Osteoblast (primary cell): ENCODE results near the gene ATP6V1B1. TPM values are rescaled to one million over a fixed set of nuclear protein-coding genes. Genes with fewer than 3 reads are reported as not detected.

ENCODE experiments used
- DNase-seq: peaks from one replicate; pipeline ENCODE4 v3.0.0; 2011; ENCODE audit warnings: low spot score, mixed read lengths; ENCODE audit not compliant: insufficient read length; ENCODE audit errors: missing footprints
- H2AFZ ChIP-seq: 2 replicates; pipeline ENCODE4 v1.6.0; 2011; ENCODE audit warnings: mild to moderate bottlenecking, low read length
- H3K27ac ChIP-seq: 2 replicates; pipeline ENCODE4 v1.5.1; 2011; ENCODE audit warnings: mild to moderate bottlenecking, low read depth, low read length, moderate library complexity
- H3K27me3 ChIP-seq: 2 replicates; pipeline ENCODE4 v1.6.0; 2012; ENCODE audit warnings: mild to moderate bottlenecking, control low read depth, inconsistent platforms, low read length, moderate library complexity; ENCODE audit not compliant: insufficient read depth
- H3K36me3 ChIP-seq: 2 replicates; pipeline ENCODE4 v1.5.1; 2011; ENCODE audit warnings: mild to moderate bottlenecking, low read length, control low read depth, moderate library complexity; ENCODE audit not compliant: insufficient read depth
- H3K4me1 ChIP-seq: 2 replicates; pipeline ENCODE4 v1.5.1; 2011; ENCODE audit warnings: mild to moderate bottlenecking, low read length, control low read depth, moderate library complexity; ENCODE audit not compliant: insufficient read depth
- H3K4me2 ChIP-seq: 2 replicates; pipeline ENCODE4 v1.6.0; 2011; ENCODE audit warnings: mild to moderate bottlenecking, low read length; ENCODE audit not compliant: insufficient read depth
- H3K4me3 ChIP-seq: fragments of 200-600 bp; sonication (generic); 3 replicates; pipeline ENCODE4 v1.5.1; 2012; ENCODE audit warnings: mild to moderate bottlenecking, low read length, inconsistent platforms; ENCODE audit not compliant: insufficient read depth
- H3K79me2 ChIP-seq: 2 replicates; pipeline ENCODE4 v1.6.0; 2012; ENCODE audit warnings: mild to moderate bottlenecking, low read length, control low read depth, inconsistent platforms; ENCODE audit not compliant: insufficient read depth
- H3K9me3 ChIP-seq: 2 replicates; pipeline ENCODE4 v1.5.1; 2011; ENCODE audit warnings: low read depth, low read length, control low read depth
- H4K20me1 ChIP-seq: 2 replicates; pipeline ENCODE4 v1.6.0; 2012; ENCODE audit warnings: mild to moderate bottlenecking, low read length, control low read depth; ENCODE audit not compliant: insufficient read depth
- CTCF ChIP-seq: IDR thresholded peaks from 2 replicates; pipeline ENCODE4 v1.5.1; 2011; ENCODE audit warnings: mild to moderate bottlenecking, low read depth, low read length, moderate library complexity; ENCODE audit errors: extremely low read depth
- total RNA-seq: library from RNA; depleted of rRNA; stranded (reverse); fragments of >200 nt; gene quantifications from 2 replicates; pipeline ENCODE4 v1.2.3, GENCODE V29; 2012

The ATP6V1B1 gene
- total RNA-seq, 1 donor, result 2.5 TPM

GRCh38 chr2:70888366-70888922 lies 47.3 kb upstream of the ATP6V1B1 start:
- Histone ChIP-seq H3K27ac (no peak overlapping the region), H3K79me2 (no peaks in the 10 kb centered on the region), H2AFZ (no peak overlapping the region), H3K4me1 (peaks cover 2% of the 10 kb centered on the region), H4K20me1 (no peaks in the 10 kb centered on the region), H3K27me3 (peaks cover 100% of the 10 kb centered on the region), H3K9me3 (no peaks in the 10 kb centered on the region), H3K4me2 (no peak overlapping the region), H3K4me3 (no peak overlapping the region), H3K36me3 (no peaks in the 10 kb centered on the region)
- no peak for TF ChIP-seq CTCF
- peak; percentile 72 for DNase-seq

- peak; percentile 44 for DNase-seq
- no peaks in the 10 kb centered on the region for H3K9me3 ChIP-seq
- no peaks in the 10 kb centered on the region for H3K36me3 ChIP-seq
- peaks cover 100% of the 10 kb centered on the region for H3K27me3 ChIP-seq
- H3K4me2 ChIP-seq, result no peak overlapping the region
- no peak overlapping the region for H3K4me3 ChIP-seq
- H2AFZ ChIP-seq, result no peak overlapping the region
- H3K27ac ChIP-seq, result no peak overlapping the region
- H3K4me1 ChIP-seq, result peaks cover 2% of the 10 kb centered on the region
- no peaks in the 10 kb centered on the region for H3K79me2 ChIP-seq
- no peak for TF ChIP-seq CTCF
- no peaks in the 10 kb centered on the region for H4K20me1 ChIP-seq
Observed at GRCh38 chr2:70888923-70889715, 46.6 kb upstream of the ATP6V1B1 start.

- no peak for TF ChIP-seq CTCF
- H3K79me2 ChIP-seq, result no peaks in the 10 kb centered on the region
- peak; percentile 13 for DNase-seq
- no peak overlapping the region for H3K27ac ChIP-seq
- peaks cover 100% of the 10 kb centered on the region for H3K27me3 ChIP-seq
- no peak overlapping the region for H2AFZ ChIP-seq
- peaks cover 2% of the 10 kb centered on the region for H3K4me1 ChIP-seq
- no peaks in the 10 kb centered on the region for H3K36me3 ChIP-seq
- no peak overlapping the region for H3K4me3 ChIP-seq
- H3K4me2 ChIP-seq, result no peak overlapping the region
- H3K9me3 ChIP-seq, result no peaks in the 10 kb centered on the region
- no peaks in the 10 kb centered on the region for H4K20me1 ChIP-seq
Observed at GRCh38 chr2:70889716-70890037, 46.0 kb upstream of the ATP6V1B1 start.

- no peaks in the 10 kb centered on the region for H3K79me2 ChIP-seq
Observed at GRCh38 chr2:70890469-70891065, 45.1 kb upstream of the ATP6V1B1 start.

More at GRCh38 chr2:70890469-70891065, 45.1 kb upstream of the ATP6V1B1 start:
- H4K20me1 ChIP-seq, result no peaks in the 10 kb centered on the region
- no peak overlapping the region for H3K4me2 ChIP-seq
- H2AFZ ChIP-seq, result no peak overlapping the region
- peaks cover 100% of the 10 kb centered on the region for H3K27me3 ChIP-seq
- DNase-seq, result peak; percentile 75
- H3K9me3 ChIP-seq, result no peaks in the 10 kb centered on the region
- peaks cover 2% of the 10 kb centered on the region for H3K4me1 ChIP-seq
- no peak overlapping the region for H3K27ac ChIP-seq
- H3K36me3 ChIP-seq, result no peaks in the 10 kb centered on the region
- no peak for TF ChIP-seq CTCF
- H3K4me3 ChIP-seq, result no peak overlapping the region
